HFFc6 (cell line): ENCODE results near the gene SBNO2. TPM values are rescaled to one million over a fixed set of nuclear protein-coding genes. Genes with fewer than 3 reads are reported as not detected.
A peak's percentile ranks its signal among the peaks of the same experiment; 100 is the strongest.

Experiments used
- DNase-seq: peaks from one replicate; pipeline ENCODE4 v3.0.0-alpha.2; 2018
- H3K27ac Mint-ChIP-seq: 2 replicates; pipeline ENCODE4 v1.8.0; 2020; ENCODE audit warnings: mild to moderate bottlenecking, mixed read lengths
- H3K27me3 Mint-ChIP-seq: 2 replicates; pipeline ENCODE4 v1.8.0; 2021; ENCODE audit warnings: mild to moderate bottlenecking, moderate library complexity, mixed read lengths; ENCODE audit not compliant: insufficient read depth
- H3K36me3 Mint-ChIP-seq: 2 replicates; pipeline ENCODE4 v1.8.0; 2021; ENCODE audit warnings: low read depth, mixed read lengths
- H3K4me1 Mint-ChIP-seq: 2 replicates; pipeline ENCODE4 v1.8.0; 2020; ENCODE audit warnings: low read depth, mixed read lengths
- H3K4me3 Mint-ChIP-seq: 2 replicates; pipeline ENCODE4 v1.8.0; 2020; ENCODE audit warnings: mild to moderate bottlenecking, moderate library complexity, mixed read lengths
- H3K9me3 Mint-ChIP-seq: 2 replicates; pipeline ENCODE4 v1.8.0; 2020; ENCODE audit warnings: mild to moderate bottlenecking, mixed read lengths
- CTCF ChIP-seq: fragments of 200-600 bp; sonication (generic); IDR thresholded peaks from 2 replicates; pipeline ENCODE4 v1.5.0; 2021; ENCODE audit warnings: antibody characterized with exemption, mild to moderate bottlenecking
- total RNA-seq, 6 experiments: library from RNA; stranded (reverse); fragmentation: NEBNext Ultra II Directional; extraction: Animal tissue kit (Norgen Biotek cat#: 25700); gene quantifications; 2 replicates in 1 of 6; 3 replicates in 5 of 6; pipeline ENCODE4 v1.2.3, GENCODE V29; 2021

The SBNO2 gene
- total RNA-seq, 6 experiments from 2014 or later, result 33.7 to 49.8 (median 41.5) TPM

GRCh38 chr19:1094978-1095701 is 78.9 kb downstream of the SBNO2 start, which contains the start of gene POLR2E:
Gene POLR2E, minus strand, starts transcription at chr19:1095375. Its CDS starts 60 bp downstream, at chr19:1095315.
- peak within 1 kb of the TSS; percentile 80 for H3K27ac Mint-ChIP-seq
- H3K27me3 Mint-ChIP-seq, result no peaks in the 10 kb centered on the region; the same call in none of the 2 replicates
- peak within 1 kb of the TSS; percentile 97 for H3K4me3 Mint-ChIP-seq
- peaks cover 6% of the 10 kb centered on the region for H3K36me3 Mint-ChIP-seq
- DNase-seq, result peak; percentile 98
- no peak for TF ChIP-seq CTCF
- peaks cover 9% of the 10 kb centered on the region for H3K9me3 Mint-ChIP-seq
- peaks cover 41% of the 10 kb centered on the region for H3K4me1 Mint-ChIP-seq

GRCh38 chr19:1094655-1094977 is 79.5 kb downstream of the SBNO2 start:
- H3K36me3 Mint-ChIP-seq, result peaks cover under 1% of the 10 kb centered on the region
- DNase-seq, result no peak
- peak overlapping the region; percentile 80 for H3K27ac Mint-ChIP-seq
- H3K9me3 Mint-ChIP-seq, result peaks cover 4% of the 10 kb centered on the region
- peaks cover 36% of the 10 kb centered on the region for H3K4me1 Mint-ChIP-seq
- peak overlapping the region; percentile 97 for H3K4me3 Mint-ChIP-seq
- H3K27me3 Mint-ChIP-seq, result no peaks in the 10 kb centered on the region; the same call in none of the 2 replicates
- TF ChIP-seq CTCF, result no peak

GRCh38 chr19:1093811-1094553 is 80.1 kb downstream of the SBNO2 start:
- TF ChIP-seq CTCF, result no peak
- Mint-ChIP-seq H3K4me3 (peak overlapping the region; percentile 97), H3K4me1 (peaks cover 29% of the 10 kb centered on the region), H3K9me3 (no peaks in the 10 kb centered on the region), H3K36me3 (no peaks in the 10 kb centered on the region), H3K27me3 (no peaks in the 10 kb centered on the region; the same call in none of the 2 replicates), H3K27ac (peak overlapping the region; percentile 80)
- DNase-seq, result no peak

GRCh38 chr19:1093330-1093729 is 80.7 kb downstream of the SBNO2 start:
- no peak for TF ChIP-seq CTCF
- H3K27me3 Mint-ChIP-seq, result no peaks in the 10 kb centered on the region; the same call in none of the 2 replicates
- no peaks in the 10 kb centered on the region for H3K36me3 Mint-ChIP-seq
- H3K27ac Mint-ChIP-seq, result no peak overlapping the region
- no peak for DNase-seq
- H3K9me3 Mint-ChIP-seq, result no peaks in the 10 kb centered on the region
- peaks cover 23% of the 10 kb centered on the region for H3K4me1 Mint-ChIP-seq
- peak overlapping the region; percentile 97 for H3K4me3 Mint-ChIP-seq

- TF ChIP-seq CTCF, result no peak
- Mint-ChIP-seq H3K4me3 (no peak overlapping the region), H3K4me1 (peaks cover 15% of the 10 kb centered on the region), H3K27me3 (no peaks in the 10 kb centered on the region; the same call in none of the 2 replicates), H3K27ac (no peak overlapping the region), H3K36me3 (no peaks in the 10 kb centered on the region), H3K9me3 (no peaks in the 10 kb centered on the region)
- no peak for DNase-seq
Observed at GRCh38 chr19:1091544-1092175, 82.4 kb downstream of the SBNO2 start.
